H1 (cell line): ENCODE data around the gene ZBTB16. TPM values are rescaled to one million over a fixed set of nuclear protein-coding genes. Genes with fewer than 3 reads are reported as not detected.

ENCODE experiments used
- EP300 ChIP-seq, 2 experiments: IDR thresholded peaks; 1 replicate in 1 of 2; 2 replicates in 1 of 2; pipeline ENCODE4 v1.6.1; 2011 to 2012; ENCODE audit warnings: low read depth in 2 of 2, low read length in 2 of 2, mild to moderate bottlenecking in 2 of 2, borderline replicate concordance in 1 of 2, inconsistent platforms in 1 of 2, moderate library complexity in 1 of 2
- EZH2 ChIP-seq: fragments of 200-600 bp; sonication (generic); IDR thresholded peaks from 2 replicates; pipeline ENCODE4 v1.7.1; 2012; ENCODE audit warnings: low read depth, mild to moderate bottlenecking, moderate library complexity, low read length, inconsistent platforms; ENCODE audit not compliant: severe bottlenecking
- GTF2F1 ChIP-seq: IDR thresholded peaks from 2 replicates; pipeline ENCODE4 v1.6.1; 2012; ENCODE audit warnings: low read depth, low read length, improper control_type of control experiment, borderline replicate concordance
- MAFK ChIP-seq: IDR thresholded peaks from 2 replicates; pipeline ENCODE4 v1.6.1; 2012; ENCODE audit warnings: low read depth, mild to moderate bottlenecking, improper control_type of control experiment, low read length
- POLR2A ChIP-seq, 2 experiments: IDR thresholded peaks; 1 replicate in 1 of 2; 2 replicates in 1 of 2; pipeline ENCODE4 v1.6.1; 2011; ENCODE audit warnings: low read depth in 2 of 2, low read length in 2 of 2, mild to moderate bottlenecking in 2 of 2; ENCODE audit errors: control extremely low read depth in 1 of 2
- polyA plus RNA-seq, 7 experiments: library from polyadenylated mRNA; depleted of rRNA in 3 of 7; stranded (reverse) in 5 of 7; unstranded in 2 of 7; fragments of >200 nt in 5 of 7; fragments of 200-250 nt in 2 of 7; gene quantifications; 1 replicate in 5 of 7; 2 replicates in 1 of 7; 4 replicates in 1 of 7; pipeline versions ENCODE4 v1.2.1 to v1.2.3, GENCODE V29; 2011 to 2013; ENCODE audit warnings: missing spikeins in 2 of 7, mixed read lengths in 2 of 7
- total RNA-seq: library from RNA; stranded (reverse); fragmentation: NEBNext Ultra II Directional; extraction: Animal tissue kit (Norgen Biotek cat#: 25700); gene quantifications from 2 replicates; pipeline ENCODE4 v1.2.1, GENCODE V29; 2021
- TF ChIP-seq, protein P1 (sequence below): IDR thresholded peaks from 2 replicates; pipeline ENCODE4 v1.6.1; 2011; ENCODE audit warnings: low read length, improper control_type of control experiment

The ZBTB16 gene
- total and polyA plus RNA-seq, 2 of the 8 experiments (the other 6 are each of a cell fraction or from before 2014, with no cell fraction given) = 0.12 to 0.61 TPM

DNA sequence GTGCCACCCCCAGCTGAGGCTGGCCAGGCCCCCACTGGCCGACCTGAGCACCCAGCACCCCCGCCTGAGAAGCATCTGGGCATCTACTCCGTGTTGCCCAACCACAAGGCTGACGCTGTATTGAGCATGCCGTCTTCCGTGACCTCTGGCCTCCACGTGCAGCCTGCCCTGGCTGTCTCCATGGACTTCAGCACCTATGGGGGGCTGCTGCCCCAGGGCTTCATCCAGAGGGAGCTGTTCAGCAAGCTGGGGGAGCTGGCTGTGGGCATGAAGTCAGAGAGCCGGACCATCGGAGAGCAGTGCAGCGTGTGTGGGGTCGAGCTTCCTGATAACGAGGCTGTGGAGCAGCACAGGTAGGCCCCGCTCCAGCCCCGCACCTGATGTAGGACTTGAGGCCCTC is 4.7 kb downstream of the ZBTB16 start (continued):
- TF ChIP-seq MAFK (no peak), GTF2F1 (no peak), EZH2 (no peak), EP300 (IDR thresholded peaks at IDR 0.05; ENCODE audit: borderline replicate concordance in 1 of 2, low read depth in 2 of 2, low read length in 2 of 2) (no peak), POLR2A (IDR thresholded peaks at IDR 0.05; ENCODE audit: control extremely low read depth in 1 of 2, low read depth in 2 of 2, low read length in 2 of 2) (no peak)
- TF ChIP-seq, protein P1, sequence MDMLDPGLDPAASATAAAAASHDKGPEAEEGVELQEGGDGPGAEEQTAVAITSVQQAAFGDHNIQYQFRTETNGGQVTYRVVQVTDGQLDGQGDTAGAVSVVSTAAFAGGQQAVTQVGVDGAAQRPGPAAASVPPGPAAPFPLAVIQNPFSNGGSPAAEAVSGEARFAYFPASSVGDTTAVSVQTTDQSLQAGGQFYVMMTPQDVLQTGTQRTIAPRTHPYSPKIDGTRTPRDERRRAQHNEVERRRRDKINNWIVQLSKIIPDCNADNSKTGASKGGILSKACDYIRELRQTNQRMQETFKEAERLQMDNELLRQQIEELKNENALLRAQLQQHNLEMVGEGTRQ = no peak
- TF ChIP-seq, all 59 proteins: peak for 0
